NT2/D1 (cell line): ENCODE results near the gene HCFC1.

Source experiments
- SUZ12 ChIP-seq: IDR thresholded peaks from 2 replicates; pipeline ENCODE4 v1.6.1; 2011; ENCODE audit not compliant: insufficient read length, insufficient read depth; ENCODE audit errors: extremely low read depth
- YY1 ChIP-seq: IDR thresholded peaks from 2 replicates; pipeline ENCODE4 v1.6.1; 2011; ENCODE audit not compliant: insufficient read length, insufficient read depth
- ZNF274 ChIP-seq: IDR thresholded peaks from 2 replicates; pipeline ENCODE4 v1.6.1; 2011; ENCODE audit warnings: mild to moderate bottlenecking, low read depth, low read length

DNA sequence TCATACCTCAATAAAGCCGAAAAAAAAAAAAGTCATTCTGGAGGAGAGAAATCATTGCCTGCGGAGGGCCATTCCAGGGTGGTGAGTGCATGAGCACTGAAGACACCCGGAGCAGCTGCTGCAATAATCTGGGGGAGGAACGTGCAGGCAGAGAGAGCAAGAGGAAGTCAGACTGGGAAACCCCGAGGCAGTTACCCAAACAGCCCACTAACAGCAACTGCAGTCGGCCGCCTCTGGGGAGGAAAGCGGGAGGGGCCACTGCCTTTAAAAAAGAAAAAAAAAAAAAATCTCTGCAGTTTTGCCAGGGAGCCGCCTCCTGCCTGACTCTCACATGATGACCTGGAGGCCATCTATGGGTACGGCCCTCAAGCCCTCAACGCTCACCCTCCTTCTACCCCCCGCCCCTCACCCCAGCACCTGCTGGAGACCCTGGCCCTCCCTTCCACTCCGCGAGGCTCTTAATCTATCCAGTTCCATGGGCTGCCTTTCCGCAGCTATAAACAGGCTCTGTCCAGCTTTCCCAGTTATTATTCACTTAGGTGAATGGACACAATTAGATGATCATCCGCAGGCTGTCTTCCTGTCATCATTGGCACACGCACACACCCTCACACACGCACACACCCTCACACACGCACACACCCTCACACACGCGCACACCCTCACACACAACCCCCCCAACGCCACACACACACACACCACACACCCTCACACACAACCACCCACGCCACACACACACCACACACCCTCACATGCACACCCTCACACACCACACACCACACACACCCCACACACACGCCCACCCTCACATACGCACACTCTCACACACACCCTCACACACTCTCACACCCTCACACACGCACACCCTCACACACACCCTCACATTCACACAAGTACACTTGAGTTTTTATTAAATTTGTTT, 70.5 kb downstream of the HCFC1 start:
- TF ChIP-seq YY1 (no peak), ZNF274 (no peak), SUZ12 (no peak)
